MCF 10A (cell line): Measurements from ENCODE around the gene TM4SF20. TPM values are rescaled to one million over a fixed set of nuclear protein-coding genes. Genes with fewer than 3 reads are reported as not detected.
"Not testable (repeated sequence)": the region's sequence is repeated elsewhere in the genome, so short reads cannot be mapped to it uniquely, and the experiment has no call there.

Source experiments
- BruUV-seq: library from RNA; stranded (reverse); fragments of 400-500 nt; replicated peaks from 2 replicates; lab custom pipeline; 2021; lab: Mats Ljungman, UMichigan
- CTCF ChIA-PET: fragments of 300-600 bp; sonication (Branson Sonifier 250); formaldehyde crosslinking; extraction: SDS; loops from one replicate; lab custom pipeline; 2021; ENCODE audit warnings: antibody characterized with exemption, inconsistent platforms; lab: Yijun Ruan, JAX
- POLR2A ChIA-PET: fragments of 300-600, 350-650 bp; sonication (Branson Sonifier 250); formaldehyde crosslinking; extraction: SDS; loops from one replicate; lab custom pipeline; 2020; ENCODE audit warnings: antibody characterized with exemption, inconsistent platforms; lab: Yijun Ruan, JAX
- DNase-seq: peaks from one replicate; pipeline ENCODE4 v3.0.0-alpha.2; 2018; ENCODE audit not compliant: unreplicated experiment
- H3K27ac Mint-ChIP-seq: one replicate; pipeline ENCODE4 v1.8.0; 2022; ENCODE audit warnings: mild to moderate bottlenecking, low read depth, mixed read lengths; ENCODE audit not compliant: unreplicated experiment
- H3K27me3 Mint-ChIP-seq: one replicate; pipeline ENCODE4 v1.8.0; 2022; ENCODE audit warnings: mixed read lengths; ENCODE audit not compliant: insufficient read depth, unreplicated experiment
- H3K36me3 Mint-ChIP-seq: one replicate; pipeline ENCODE4 v1.8.0; 2022; ENCODE audit warnings: mild to moderate bottlenecking, moderate library complexity, mixed read lengths; ENCODE audit not compliant: insufficient read depth, unreplicated experiment
- H3K4me1 Mint-ChIP-seq: one replicate; pipeline ENCODE4 v1.8.0; 2022; ENCODE audit warnings: mixed read lengths; ENCODE audit not compliant: insufficient read depth, unreplicated experiment
- H3K4me3 Mint-ChIP-seq: one replicate; pipeline ENCODE4 v1.8.0; 2022; ENCODE audit warnings: mild to moderate bottlenecking, moderate library complexity, mixed read lengths; ENCODE audit not compliant: unreplicated experiment
- H3K9me3 Mint-ChIP-seq: one replicate; pipeline ENCODE4 v1.8.0; 2022; ENCODE audit warnings: mixed read lengths; ENCODE audit not compliant: unreplicated experiment
- CTCF ChIP-seq: fragments of 200-600 bp; IDR thresholded peaks from one replicate; pipeline ENCODE4 v1.8.0; 2022; ENCODE audit warnings: antibody characterized with exemption, mild to moderate bottlenecking; ENCODE audit not compliant: unreplicated experiment
- intact Hi-C: fragments of 100-400 bp; cut with micrococcal nuclease; formaldehyde crosslinking; loops from 2 replicates; pipeline ENCODE4 v1.14.1; 2022
- total RNA-seq: library from RNA; stranded (reverse); gene quantifications from 2 replicates; pipeline ENCODE4 v1.2.3, GENCODE V29; 2022

Gene TM4SF20
- total RNA-seq, 1 experiment from 2014 or later: not detected

- no peaks in the 10 kb centered on the region for H3K9me3 Mint-ChIP-seq
- no peak for DNase-seq
These were observed 10.1 kb upstream of the TM4SF20 start for GRCh38 chr2:227389231-227389630.

DNA sequence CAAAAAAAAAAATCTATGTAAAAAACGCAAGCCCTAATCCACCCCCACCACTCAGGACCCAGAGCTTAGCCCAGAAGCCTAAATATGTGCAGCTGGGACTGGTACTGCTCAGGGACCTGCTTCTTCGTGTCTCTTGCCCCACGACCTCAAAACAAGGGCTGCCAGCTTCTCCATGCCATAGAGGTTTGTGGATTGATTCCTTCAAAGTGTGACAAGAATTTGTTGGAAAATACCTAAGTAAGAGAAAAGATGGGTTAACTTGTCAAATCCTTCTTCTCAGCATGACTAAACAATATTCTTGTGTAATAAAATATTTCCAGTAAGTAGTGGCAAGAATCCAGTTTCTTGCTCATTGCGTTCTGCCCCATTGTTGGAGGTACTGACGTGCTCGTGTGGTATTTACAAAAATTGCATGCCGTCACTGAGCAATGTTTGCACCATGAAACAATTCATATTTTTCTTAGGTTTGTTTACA lies 9.5 kb upstream of the TM4SF20 start:
- H3K27me3 Mint-ChIP-seq: no peaks in the 10 kb centered on the region
- intact Hi-C loops: no loop called here

More at GRCh38 chr2:227389231-227389630, 10.1 kb upstream of the TM4SF20 start:
- H3K27me3 Mint-ChIP-seq: no peaks in the 10 kb centered on the region
- H3K36me3 Mint-ChIP-seq: peaks cover 5% of the 10 kb centered on the region
- no peak overlapping the region for H3K4me3 Mint-ChIP-seq
- CTCF ChIA-PET: interaction anchor here (0.6 kb wide), 1 partner anchor 377 kb away, joined by 3 read pairs; no protein-coding TSS in a partner anchor
- intact Hi-C loops: no loop called here
- POLR2A ChIA-PET: interaction anchor here (0.9 to 1.2 kb wide), 2 partner anchors 13 to 82 kb away, joined by 3 read pairs; no protein-coding TSS in a partner anchor
- peak overlapping the region; percentile 92 for H3K27ac Mint-ChIP-seq
- TSS peak; percentile 68 for BruUV-seq
- TF ChIP-seq CTCF: no peak
- peaks cover 6% of the 10 kb centered on the region for H3K4me1 Mint-ChIP-seq

DNA sequence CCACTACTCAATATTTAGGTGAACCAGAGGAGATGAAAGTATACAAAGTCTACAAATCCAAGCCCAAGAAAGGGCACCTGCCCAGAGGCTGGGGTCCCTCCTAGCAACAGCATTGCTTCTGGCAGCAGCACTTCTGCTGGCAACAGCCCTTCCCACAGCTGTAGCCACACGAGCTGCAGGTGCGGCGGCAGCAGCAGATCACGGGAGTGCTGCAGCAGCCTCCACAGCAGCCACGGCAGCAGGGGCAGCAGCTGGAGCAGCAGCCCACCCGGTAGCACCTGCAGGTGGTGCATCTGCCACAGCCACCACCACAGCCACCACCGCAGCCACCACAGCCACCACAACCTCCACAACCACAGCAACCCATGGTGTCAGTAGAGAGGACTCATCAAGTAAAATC lies 8.5 kb upstream of the TM4SF20 start, which contains the start of gene SCYGR1:
TSS of gene SCYGR1 (minus strand) at position 367 of the 400 bp plus-strand sequence. CDS start at position 367, 0 bp downstream.
- intact Hi-C loops, H3K9me3 Mint-ChIP-seq, BruUV-seq, H3K4me1 Mint-ChIP-seq, H3K36me3 Mint-ChIP-seq, H3K4me3 Mint-ChIP-seq, H3K27me3 Mint-ChIP-seq, DNase-seq: not testable (repeated sequence)
- POLR2A ChIA-PET: interaction anchor here (1.2 kb wide), 1 partner anchor 9 kb away, joined by 3 read pairs; no protein-coding TSS in a partner anchor
- CTCF ChIA-PET: interaction anchor here (1.2 kb wide), 1 partner anchor 14 kb away, joined by 3 read pairs; no protein-coding TSS in a partner anchor
- H3K27ac Mint-ChIP-seq: peak within 1 kb of the TSS; percentile 92

More for the DNA sequence above, 9.5 kb upstream of the TM4SF20 start:
- H3K27ac Mint-ChIP-seq: peak overlapping the region; percentile 92
- no peak for TF ChIP-seq CTCF
- peaks cover 5% of the 10 kb centered on the region for H3K36me3 Mint-ChIP-seq
- H3K4me1 Mint-ChIP-seq: peaks cover 6% of the 10 kb centered on the region
- BruUV-seq: no TSS peak
- ChIA-PET CTCF (interaction anchor here (0.5 to 1.2 kb wide), 2 partner anchors 15 to 166 kb away, joined by 3 read pairs; no protein-coding TSS in a partner anchor), POLR2A (interaction anchor here (0.9 to 1.2 kb wide), 2 partner anchors 10 to 14 kb away, joined by 3 read pairs; no protein-coding TSS in a partner anchor)
- no peak overlapping the region for H3K4me3 Mint-ChIP-seq
- DNase-seq: peak; percentile 95
- H3K9me3 Mint-ChIP-seq: no peaks in the 10 kb centered on the region

DNA sequence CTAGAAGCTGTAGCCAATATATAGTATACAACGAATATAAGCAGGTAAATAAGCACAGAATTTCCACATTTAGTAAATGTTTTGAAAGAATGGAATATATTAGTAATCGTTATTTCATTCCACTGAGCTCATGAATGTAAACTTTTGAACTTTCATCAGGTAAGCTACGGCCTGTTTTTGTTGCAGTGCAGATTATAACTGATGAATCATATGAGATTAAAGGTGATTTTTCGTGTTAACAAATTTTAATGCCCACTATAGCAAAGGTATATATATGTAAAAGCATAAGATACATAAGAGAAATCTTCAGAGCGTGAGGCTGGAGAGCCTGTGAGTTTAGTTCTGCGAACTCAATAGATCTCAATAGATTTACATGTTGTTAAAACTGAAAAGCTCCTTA lies 7.5 kb upstream of the TM4SF20 start:
- POLR2A ChIA-PET: interaction anchor here (0.9 to 1.3 kb wide), 2 partner anchors 8 to 19 kb away, joined by 8 to 9 read pairs; no protein-coding TSS in a partner anchor
- intact Hi-C loops: no loop called here
- DNase-seq: no peak
- Mint-ChIP-seq H3K27ac (no peak overlapping the region), H3K4me3 (no peak overlapping the region), H3K9me3 (no peaks in the 10 kb centered on the region), H3K27me3 (no peaks in the 10 kb centered on the region), H3K4me1 (peaks cover 6% of the 10 kb centered on the region), H3K36me3 (peaks cover 5% of the 10 kb centered on the region)
- no peak for TF ChIP-seq CTCF
- BruUV-seq: no TSS peak
- CTCF ChIA-PET: interaction anchor here (0.6 to 1.3 kb wide), 5 partner anchors 11 to 1261 kb away, joined by 3 to 4 read pairs (median 3); no protein-coding TSS in a partner anchor
